GM12873 (cell line): ENCODE measurements around the gene PARVG.

ENCODE experiments used
- TF ChIP-seq, protein P1 (sequence below): IDR thresholded peaks from 2 replicates; pipeline ENCODE4 v1.5.1; 2012; ENCODE audit warnings: low read depth, mild to moderate bottlenecking, moderate library complexity, low read length, control low read depth; ENCODE audit not compliant: insufficient read depth; ENCODE audit errors: missing control alignments

PARVG gene

DNA sequence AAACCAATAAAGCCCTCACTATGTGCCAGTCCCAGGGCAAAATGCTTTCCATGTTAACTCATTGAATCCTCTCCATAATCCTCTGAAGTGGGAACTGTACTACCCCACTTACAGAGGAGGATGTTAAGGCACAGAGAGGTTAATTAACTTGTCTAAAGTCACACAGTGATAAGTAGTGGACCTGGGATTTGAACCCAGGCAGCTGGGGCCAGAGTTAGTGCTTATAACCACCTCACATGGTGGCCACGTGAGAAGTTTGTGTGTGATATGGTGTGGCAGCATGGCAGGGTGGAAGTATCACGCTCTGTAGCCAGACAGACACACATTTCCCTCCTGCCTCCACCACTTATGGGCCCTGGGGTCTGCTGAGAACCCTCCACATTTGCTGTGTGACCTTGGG is 16.5 kb downstream of the PARVG start:
- TF ChIP-seq, protein P1, sequence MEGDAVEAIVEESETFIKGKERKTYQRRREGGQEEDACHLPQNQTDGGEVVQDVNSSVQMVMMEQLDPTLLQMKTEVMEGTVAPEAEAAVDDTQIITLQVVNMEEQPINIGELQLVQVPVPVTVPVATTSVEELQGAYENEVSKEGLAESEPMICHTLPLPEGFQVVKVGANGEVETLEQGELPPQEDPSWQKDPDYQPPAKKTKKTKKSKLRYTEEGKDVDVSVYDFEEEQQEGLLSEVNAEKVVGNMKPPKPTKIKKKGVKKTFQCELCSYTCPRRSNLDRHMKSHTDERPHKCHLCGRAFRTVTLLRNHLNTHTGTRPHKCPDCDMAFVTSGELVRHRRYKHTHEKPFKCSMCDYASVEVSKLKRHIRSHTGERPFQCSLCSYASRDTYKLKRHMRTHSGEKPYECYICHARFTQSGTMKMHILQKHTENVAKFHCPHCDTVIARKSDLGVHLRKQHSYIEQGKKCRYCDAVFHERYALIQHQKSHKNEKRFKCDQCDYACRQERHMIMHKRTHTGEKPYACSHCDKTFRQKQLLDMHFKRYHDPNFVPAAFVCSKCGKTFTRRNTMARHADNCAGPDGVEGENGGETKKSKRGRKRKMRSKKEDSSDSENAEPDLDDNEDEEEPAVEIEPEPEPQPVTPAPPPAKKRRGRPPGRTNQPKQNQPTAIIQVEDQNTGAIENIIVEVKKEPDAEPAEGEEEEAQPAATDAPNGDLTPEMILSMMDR, result no peak

DNA sequence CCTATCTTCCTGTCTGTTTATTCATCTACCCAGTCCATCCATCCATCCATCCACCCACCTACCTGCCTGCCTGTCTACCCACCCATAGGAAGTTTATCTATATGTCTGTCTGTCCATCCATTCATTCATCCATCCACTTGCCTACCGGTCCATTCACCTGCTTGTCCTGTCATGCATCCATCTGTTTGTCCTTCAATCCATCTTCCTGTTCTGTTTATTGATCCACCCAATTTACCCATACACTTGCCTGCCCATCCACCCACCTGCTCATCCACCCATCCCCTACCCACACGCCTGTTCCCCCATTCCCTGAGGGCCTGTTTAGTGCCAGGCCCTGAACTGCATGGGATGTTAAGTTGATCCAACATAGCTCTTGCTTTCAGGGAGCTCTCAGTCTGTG is 18.4 kb downstream of the PARVG start:
- TF ChIP-seq, protein P1, result no peak

DNA sequence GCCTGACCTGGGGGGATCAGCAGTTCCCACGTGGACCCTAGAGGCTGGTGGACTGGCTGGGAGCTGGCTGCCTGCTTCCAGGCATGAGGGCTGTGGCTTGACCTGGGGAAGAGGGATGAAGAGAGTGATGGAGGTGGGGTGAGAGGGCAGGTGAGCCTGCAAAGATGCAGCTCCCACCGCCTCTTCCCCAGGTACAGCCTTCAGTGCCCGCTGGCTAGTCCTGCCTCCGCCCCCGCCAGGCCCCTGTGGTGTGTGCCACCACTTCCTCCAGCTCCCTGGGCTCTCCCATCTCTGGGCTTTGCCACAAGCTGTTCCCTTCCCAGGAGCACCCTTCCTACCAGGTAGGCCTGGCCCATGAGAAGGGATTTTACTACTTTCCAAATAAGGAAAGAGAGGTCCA is 19.1 kb downstream of the PARVG start:
- TF ChIP-seq, protein P1, result no peak

DNA sequence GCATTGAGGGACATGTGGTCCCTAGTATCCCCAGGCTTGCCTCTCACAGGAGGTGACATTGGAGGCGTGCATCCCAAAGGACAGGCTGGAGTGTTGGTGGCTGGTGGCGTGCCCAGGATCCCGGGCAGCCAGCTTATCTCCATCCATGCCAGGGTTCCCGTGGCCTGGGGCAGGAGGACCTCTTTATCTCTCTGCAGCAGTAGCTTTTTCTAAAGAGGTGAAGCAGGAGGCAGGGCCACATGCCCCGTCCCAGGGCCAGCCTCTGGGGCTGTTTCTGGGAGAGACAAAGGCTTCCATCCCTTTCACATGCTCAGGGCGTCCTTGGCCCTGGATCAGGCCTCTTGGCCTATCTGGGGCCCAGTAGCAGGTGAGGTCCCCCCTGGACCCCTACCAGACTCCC is 19.7 kb downstream of the PARVG start:
- TF ChIP-seq, protein P1, result no peak

DNA sequence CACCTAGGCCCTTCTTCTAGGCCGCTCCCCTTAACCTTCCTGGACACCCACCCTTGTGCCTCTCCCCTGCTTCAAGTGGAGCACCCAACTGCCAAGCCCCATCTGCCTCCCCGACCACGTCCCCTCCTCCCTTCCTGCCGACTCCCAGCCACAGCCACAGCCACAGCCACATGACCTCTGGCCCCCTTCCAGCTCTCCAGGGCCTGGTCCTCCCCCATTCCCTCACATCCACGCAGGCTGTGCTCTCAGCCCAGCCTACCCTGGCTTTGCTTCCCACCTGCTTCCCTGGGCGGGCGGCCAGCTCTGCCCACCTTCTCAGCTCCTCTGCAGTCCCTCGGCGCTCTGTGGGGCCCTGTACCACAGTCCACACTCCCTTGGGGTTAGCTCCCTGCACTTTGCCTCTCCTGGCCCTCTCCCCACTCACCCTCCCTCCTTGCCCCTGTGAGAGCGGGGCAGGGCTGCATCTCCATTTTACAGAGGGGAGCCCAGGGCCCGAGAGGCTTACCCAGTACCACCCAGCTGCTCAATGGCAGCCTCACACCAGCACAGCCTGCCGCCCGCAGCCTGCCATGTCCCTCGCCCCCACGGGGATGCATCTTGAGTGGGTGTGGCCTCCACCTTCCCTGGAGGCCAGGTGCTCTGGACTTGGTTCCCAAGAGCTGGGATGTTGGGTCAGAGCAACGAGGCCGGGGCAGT is 20.3 kb downstream of the PARVG start:
- TF ChIP-seq, protein P1, result no peak

DNA sequence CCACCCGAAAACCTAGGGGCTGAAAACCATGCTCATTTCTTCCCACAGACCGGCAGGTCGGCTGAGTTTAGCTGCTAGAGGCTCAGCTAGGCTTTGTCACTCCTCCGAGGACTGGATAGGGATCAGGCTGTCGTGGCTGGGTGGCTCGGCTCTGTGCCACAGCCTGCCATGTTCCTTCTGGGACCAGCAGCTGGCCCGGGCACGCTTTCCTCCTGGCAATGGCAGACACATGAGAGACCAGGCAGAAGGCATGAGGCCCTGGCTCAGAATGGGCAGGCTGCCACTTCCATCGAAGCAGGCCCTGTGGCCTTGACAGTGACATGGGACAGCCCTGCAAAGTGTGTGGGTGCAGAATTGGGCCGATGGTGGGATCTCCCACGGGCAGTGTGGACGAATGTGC is 20.9 kb downstream of the PARVG start:
- TF ChIP-seq, protein P1, result no peak

DNA sequence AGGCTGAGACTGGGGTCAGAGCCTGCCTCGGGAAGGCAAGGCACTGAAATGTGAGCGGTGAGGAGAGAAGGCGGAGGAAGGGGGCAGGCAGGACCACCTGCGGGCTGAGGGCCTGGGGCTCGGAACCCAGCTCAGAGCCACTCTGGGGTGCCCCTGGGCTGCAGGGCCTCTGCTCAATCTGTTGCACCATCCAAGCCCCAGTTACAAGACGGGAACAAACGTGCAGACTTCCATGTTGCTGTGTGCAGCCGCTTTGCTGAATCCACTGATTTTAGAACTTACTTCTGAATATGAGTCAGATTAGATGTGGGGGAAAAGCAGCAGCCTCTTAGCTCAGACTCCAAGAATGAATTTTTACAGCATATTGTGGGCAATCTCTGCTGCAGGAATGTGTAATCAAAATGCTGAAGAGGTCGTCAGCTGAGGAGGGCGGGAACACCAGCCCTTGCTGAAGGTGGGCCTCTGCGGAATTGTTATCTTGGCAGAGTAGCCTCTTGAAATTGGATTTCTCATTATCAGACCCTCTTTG is 21.6 kb downstream of the PARVG start:
- TF ChIP-seq, protein P1, result no peak

DNA sequence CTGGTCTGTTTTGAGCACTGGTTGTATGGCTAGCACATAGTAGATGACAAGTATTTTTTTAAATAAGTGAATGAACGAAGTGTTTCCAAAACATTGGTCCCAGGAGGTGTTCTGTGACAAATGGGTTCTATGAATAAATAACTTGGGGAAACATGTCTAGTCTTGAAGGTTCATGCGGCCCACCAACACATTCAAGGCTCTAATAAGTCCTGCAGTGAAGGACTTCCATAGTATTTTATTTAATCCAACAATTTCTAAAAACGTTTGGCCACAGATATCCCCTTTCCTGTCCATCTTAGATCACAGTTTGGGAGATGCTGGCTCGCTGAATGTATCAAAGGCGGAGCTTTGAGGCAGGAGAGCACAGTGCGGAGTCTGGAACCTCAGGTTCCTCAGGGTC is 22.5 kb downstream of the PARVG start:
- TF ChIP-seq, protein P1, result no peak
